Gastroesophageal sphincter (tissue), 4 donors: ENCODE data around the gene NDUFS4. TPM values are rescaled to one million over a fixed set of nuclear protein-coding genes. Genes with fewer than 3 reads are reported as not detected.
"Not testable (repeated sequence)": the region's sequence is repeated elsewhere in the genome, so short reads cannot be mapped to it uniquely, and the experiment has no call there.

Experiments used
- ATAC-seq: fragments of 150-250 bp; one replicate; pipeline ENCODE4 v1.9.1; 2016; ENCODE audit warnings: mild to moderate bottlenecking, moderate library complexity
- H3K27ac ChIP-seq, 4 donors: fragments of 200-600 bp; sonication (generic) in 3 of 4; 1 replicate in 3 of 4; 2 replicates in 1 of 4; pipeline ENCODE4 v1.5.1; 2016 to 2019
- H3K27me3 ChIP-seq: fragments of 200-600 bp; sonication (generic); one replicate; pipeline ENCODE4 v1.5.1; 2019
- H3K36me3 ChIP-seq, 2 donors: fragments of 200-600 bp; sonication (generic); one replicate each; pipeline ENCODE4 v1.5.1; 2019; ENCODE audit warnings: control low read depth in 1 of 2
- H3K4me1 ChIP-seq, 3 donors: fragments of 200-600 bp; sonication (generic); 1 replicate in 2 of 3; 2 replicates in 1 of 3; pipeline ENCODE4 v1.5.1; 2016 to 2019; ENCODE audit warnings: control low read depth in 2 of 3
- H3K4me3 ChIP-seq, 2 donors: fragments of 200-600 bp; sonication (generic); one replicate each; pipeline ENCODE4 v1.5.1; 2019; ENCODE audit warnings: mild to moderate bottlenecking in 1 of 2, moderate library complexity in 1 of 2
- H3K9me3 ChIP-seq, 3 donors: fragments of 200-600 bp; sonication (generic); one replicate each; pipeline ENCODE4 v1.5.1; 2017 to 2019; ENCODE audit warnings: control low read depth in 2 of 3
- EP300 ChIP-seq: sonication (generic); formaldehyde crosslinking; IDR thresholded peaks from one replicate; pipeline ENCODE4 v1.6.1; 2017; ENCODE audit warnings: antibody characterized with exemption, mild to moderate bottlenecking
- POLR2A ChIP-seq, 2 donors: fragments of 450-650 bp; IDR thresholded peaks; one replicate each; pipeline ENCODE4 v1.6.1; 2017; ENCODE audit warnings: antibody characterized with exemption in 2 of 2, mild to moderate bottlenecking in 2 of 2, moderate library complexity in 1 of 2
- POLR2AphosphoS5 ChIP-seq: sonication (generic); formaldehyde crosslinking; IDR thresholded peaks from one replicate; pipeline ENCODE4 v1.6.1; 2017; ENCODE audit warnings: antibody characterized with exemption
- WGBS, 2 donors: methylation state at CpG; one replicate each; pipeline ENCODE4 v1.1.5; 2018; ENCODE audit warnings: low coverage in 1 of 2; 5-methylcytosine and 5-hydroxymethylcytosine counted together
- total RNA-seq, 4 donors: library from RNA; depleted of rRNA; stranded (reverse); fragments of >200 nt; gene quantifications; one replicate each; pipeline ENCODE4 v1.1.0, GENCODE V29; 2016
- TF ChIP-seq, protein P1 (sequence below), 4 experiments: fragments of 200-600 bp in 2 of 4; fragments of 450-650 bp in 2 of 4; sonication (generic) in 1 of 4; IDR thresholded peaks; one replicate each; pipeline ENCODE4 v1.5.1; 2017 to 2019; ENCODE audit warnings: antibody characterized with exemption in 4 of 4, mild to moderate bottlenecking in 2 of 4, moderate library complexity in 2 of 4

Gene NDUFS4
- 100 to 1,000 TPM in 3 of 4 donors, 10 to 100 TPM in 1; 72.7 to 150 (median 123) TPM for total RNA-seq

DNA sequence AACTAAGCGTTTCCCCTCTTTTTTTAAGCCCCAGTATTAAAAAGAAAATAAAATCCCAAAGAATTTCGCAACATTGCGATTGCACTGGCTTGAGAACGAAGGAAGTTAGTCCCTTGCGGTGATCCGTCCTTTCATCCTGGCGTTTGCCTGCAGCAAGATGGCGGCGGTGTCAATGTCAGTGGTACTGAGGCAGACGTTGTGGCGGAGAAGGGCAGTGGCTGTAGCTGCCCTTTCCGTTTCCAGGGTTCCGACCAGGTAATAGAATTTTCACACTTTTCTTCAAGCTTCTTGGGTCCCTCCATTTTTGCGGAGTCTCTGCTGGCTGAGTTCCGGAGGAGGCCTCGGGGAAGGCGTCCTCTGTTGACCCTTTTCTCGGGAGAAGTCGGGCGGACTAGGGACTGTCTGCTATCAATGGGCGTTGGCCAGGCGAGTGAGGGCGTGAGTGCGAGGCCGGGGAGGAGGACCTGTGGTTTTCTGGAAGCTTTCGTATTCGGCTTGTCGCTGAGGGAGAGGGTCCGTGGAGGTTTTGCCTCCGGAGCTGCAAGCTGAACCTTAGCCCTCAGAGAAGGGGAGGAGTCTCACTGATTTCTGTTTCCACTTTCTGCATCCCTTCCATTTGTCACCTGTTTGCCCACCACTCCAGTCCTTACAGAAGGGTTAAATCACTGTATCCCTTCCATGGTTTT is at the start of gene NDUFS4:
Gene NDUFS4, plus strand, starts transcription at position 134 of the 686 bp plus-strand sequence. Its CDS starts 24 bp downstream, at position 158.
- Histone ChIP-seq H3K4me1 (peaks cover 10 to 49% (median 13%) of the 10 kb centered on the region in 3 donors), H3K4me3 (peak within 1 kb of the TSS; percentile 88 to 99), H3K27me3 (peaks cover 5% of the 10 kb centered on the region), H3K9me3 (no peaks in the 10 kb centered on the region), H3K27ac (peak within 1 kb of the TSS; percentile 78 to 90 (median 86)), H3K36me3 (no peaks in the 10 kb centered on the region)
- peak; percentile 92 for ATAC-seq
- TF ChIP-seq POLR2A (IDR thresholded peaks at IDR 0.05) (peak in 1 of 2 donors; percentile 39), POLR2AphosphoS5 (peak; percentile 93), EP300 (no peak)
- TF ChIP-seq, protein P1, sequence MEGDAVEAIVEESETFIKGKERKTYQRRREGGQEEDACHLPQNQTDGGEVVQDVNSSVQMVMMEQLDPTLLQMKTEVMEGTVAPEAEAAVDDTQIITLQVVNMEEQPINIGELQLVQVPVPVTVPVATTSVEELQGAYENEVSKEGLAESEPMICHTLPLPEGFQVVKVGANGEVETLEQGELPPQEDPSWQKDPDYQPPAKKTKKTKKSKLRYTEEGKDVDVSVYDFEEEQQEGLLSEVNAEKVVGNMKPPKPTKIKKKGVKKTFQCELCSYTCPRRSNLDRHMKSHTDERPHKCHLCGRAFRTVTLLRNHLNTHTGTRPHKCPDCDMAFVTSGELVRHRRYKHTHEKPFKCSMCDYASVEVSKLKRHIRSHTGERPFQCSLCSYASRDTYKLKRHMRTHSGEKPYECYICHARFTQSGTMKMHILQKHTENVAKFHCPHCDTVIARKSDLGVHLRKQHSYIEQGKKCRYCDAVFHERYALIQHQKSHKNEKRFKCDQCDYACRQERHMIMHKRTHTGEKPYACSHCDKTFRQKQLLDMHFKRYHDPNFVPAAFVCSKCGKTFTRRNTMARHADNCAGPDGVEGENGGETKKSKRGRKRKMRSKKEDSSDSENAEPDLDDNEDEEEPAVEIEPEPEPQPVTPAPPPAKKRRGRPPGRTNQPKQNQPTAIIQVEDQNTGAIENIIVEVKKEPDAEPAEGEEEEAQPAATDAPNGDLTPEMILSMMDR (IDR thresholded peaks at IDR 0.05), result peak in 2 of 4 experiments; percentile 9 to 26
- 0 to 1% methylated on average over 11 to 15 of the region's 30 CpGs for WGBS, 2 donors

DNA sequence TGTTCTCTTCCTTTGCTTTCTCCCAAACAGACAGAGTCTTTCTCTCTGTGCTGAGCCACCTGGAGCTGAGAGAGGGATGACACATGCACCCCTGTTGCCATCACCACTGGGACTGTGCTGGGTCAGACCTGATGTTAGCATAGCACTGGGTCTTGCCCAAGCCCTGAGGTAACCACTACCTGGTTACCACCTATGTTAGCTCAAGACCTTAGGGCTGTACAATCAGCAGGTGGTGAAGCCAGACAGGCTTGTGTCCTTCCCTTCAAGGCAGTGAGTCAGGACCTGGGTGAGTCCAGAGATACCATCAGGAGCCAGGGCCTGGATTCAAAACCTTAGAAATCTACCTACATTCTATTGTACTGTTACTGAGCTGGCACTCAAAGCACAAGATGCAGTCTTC is 47.9 kb upstream of the NDUFS4 start:
- no peak for ATAC-seq
- TF ChIP-seq POLR2AphosphoS5 (no peak), POLR2A (IDR thresholded peaks at IDR 0.05) (no peak), EP300 (no peak)
- TF ChIP-seq, protein P1 (IDR thresholded peaks at IDR 0.05), result no peak
- Histone ChIP-seq H3K36me3 (no peaks in the 10 kb centered on the region), H3K4me3 (no peak overlapping the region), H3K4me1 (no peaks in the 10 kb centered on the region), H3K9me3 (peaks cover 0 to 31% (median 0%) of the 10 kb centered on the region in 3 donors), H3K27me3 (no peaks in the 10 kb centered on the region), H3K27ac (no peak overlapping the region)

DNA sequence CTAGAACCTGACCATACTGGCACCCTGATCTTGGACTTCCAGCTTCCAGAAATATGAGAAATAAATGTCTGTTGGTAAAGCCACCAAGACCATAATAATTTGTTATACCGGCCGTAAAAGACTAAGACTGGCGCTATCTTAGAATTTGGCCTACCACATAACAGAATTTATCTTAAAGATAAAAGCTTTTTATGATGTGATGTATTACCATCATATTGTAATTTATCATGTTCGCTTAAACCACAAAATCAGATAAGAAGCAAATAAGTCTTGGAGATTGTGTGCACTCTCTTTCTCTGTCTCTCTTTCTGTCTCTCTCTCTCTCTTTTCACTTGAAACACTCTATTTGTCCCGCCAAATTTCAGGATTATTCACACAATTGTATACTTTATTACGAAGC is 44.5 kb upstream of the NDUFS4 start:
- no peak for ATAC-seq
- WGBS, 2 donors, result 65 to 96% methylated on average over 3 to 6 of the region's 6 CpGs
- TF ChIP-seq EP300 (no peak), POLR2AphosphoS5 (no peak), POLR2A (IDR thresholded peaks at IDR 0.05) (no peak)
- TF ChIP-seq, protein P1 (IDR thresholded peaks at IDR 0.05), result no peak

DNA sequence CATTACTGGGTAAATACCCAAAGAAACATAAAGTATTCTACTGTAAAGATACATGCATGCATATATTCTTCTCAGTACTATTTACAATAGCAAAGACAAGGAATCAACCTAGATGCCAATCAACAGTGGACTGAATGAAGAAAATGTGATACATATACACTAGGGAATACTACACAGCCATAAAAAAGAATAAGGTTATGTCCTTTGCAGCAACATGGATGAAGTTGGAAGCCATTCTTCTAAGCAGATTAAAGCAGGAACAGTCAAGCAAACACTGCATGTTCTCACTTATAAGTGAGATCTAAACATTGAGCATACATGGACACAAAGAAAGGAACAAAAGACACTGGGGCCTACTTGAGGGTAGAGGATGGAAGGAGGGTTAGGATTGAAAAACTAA is 39.6 kb upstream of the NDUFS4 start:
- Histone ChIP-seq H3K27ac (no peak overlapping the region), H3K36me3 (no peaks in the 10 kb centered on the region), H3K9me3 (peaks cover 0 to 21% (median 0%) of the 10 kb centered on the region in 3 donors), H3K4me3 (no peak overlapping the region), H3K4me1 (no peaks in the 10 kb centered on the region), H3K27me3 (no peaks in the 10 kb centered on the region)
- TF ChIP-seq POLR2A (IDR thresholded peaks at IDR 0.05), result no peak
- TF ChIP-seq EP300, result no peak
- TF ChIP-seq, protein P1 (IDR thresholded peaks at IDR 0.05), result no peak
- no peak for TF ChIP-seq POLR2AphosphoS5
- no peak for ATAC-seq

More for the DNA sequence above, 44.5 kb upstream of the NDUFS4 start:
- no peaks in the 10 kb centered on the region for H3K27me3 ChIP-seq
- peaks cover 0 to 22% (median 0%) of the 10 kb centered on the region in 3 donors for H3K9me3 ChIP-seq
- no peaks in the 10 kb centered on the region for H3K36me3 ChIP-seq
- H3K4me3 ChIP-seq, result no peak overlapping the region
- H3K4me1 ChIP-seq, result no peaks in the 10 kb centered on the region
- no peak overlapping the region for H3K27ac ChIP-seq

DNA sequence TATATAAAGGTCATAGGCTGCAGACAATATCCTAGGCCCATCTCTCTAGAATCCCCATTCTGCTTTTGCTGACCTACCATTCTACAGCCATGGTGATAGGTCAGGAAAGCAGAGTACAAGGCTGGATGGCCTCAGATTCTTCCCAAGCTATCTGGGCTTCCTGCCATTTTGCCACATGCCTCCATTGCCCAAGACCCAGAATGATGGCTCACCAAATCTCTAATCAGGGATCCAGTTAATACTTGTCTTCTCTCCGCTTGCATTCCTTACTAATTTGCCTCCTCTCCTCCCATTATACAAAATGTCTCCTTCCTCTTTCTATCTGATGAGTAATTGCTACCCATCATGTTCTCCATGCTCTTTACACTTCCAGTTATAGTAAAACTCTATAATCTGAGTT is 22.7 kb upstream of the NDUFS4 start:
- ATAC-seq, result no peak
- no peak overlapping the region for H3K4me3 ChIP-seq
- no peaks in the 10 kb centered on the region for H3K9me3 ChIP-seq
- no peaks in the 10 kb centered on the region for H3K4me1 ChIP-seq
- TF ChIP-seq, protein P1 (IDR thresholded peaks at IDR 0.05), result no peak
- TF ChIP-seq EP300, result no peak
- TF ChIP-seq POLR2AphosphoS5, result no peak
- no peak for TF ChIP-seq POLR2A (IDR thresholded peaks at IDR 0.05)
- 95% methylated on average over 1 of the region's 1 CpG; no CpG with 5 or more reads in 1 of the 2 donors for WGBS, 2 donors
- no peaks in the 10 kb centered on the region for H3K27me3 ChIP-seq
- H3K36me3 ChIP-seq, result no peaks in the 10 kb centered on the region
- no peak overlapping the region for H3K27ac ChIP-seq

DNA sequence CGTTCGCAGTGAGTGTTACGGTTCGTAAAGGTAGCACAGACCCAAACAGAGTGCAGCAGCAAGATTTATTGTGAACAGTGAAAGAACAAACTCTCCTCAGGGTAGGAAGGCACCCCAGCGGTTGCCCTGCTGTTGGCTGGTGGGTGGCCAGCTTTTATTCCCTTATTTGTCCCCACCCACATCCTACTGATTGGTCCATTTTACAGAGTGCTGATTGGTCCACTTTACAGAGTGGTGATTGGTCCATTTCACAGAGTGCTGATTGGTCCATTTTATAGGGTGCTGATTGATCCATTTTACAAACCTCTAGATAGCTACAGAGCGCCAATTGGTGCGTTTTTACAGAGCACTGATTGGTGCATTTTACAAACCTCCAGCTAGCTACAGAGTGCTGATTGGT is 19.7 kb upstream of the NDUFS4 start:
- WGBS, 2 donors, result 85 to 92% methylated on average over 4 to 6 of the region's 7 CpGs
- H3K9me3 ChIP-seq, H3K27me3 ChIP-seq, H3K4me1 ChIP-seq, H3K36me3 ChIP-seq, H3K4me3 ChIP-seq, ATAC-seq, H3K27ac ChIP-seq: not testable (repeated sequence)
